Activated CD4-positive, CD25-positive, alpha-beta regulatory T cell (primary cell): Measurements from ENCODE around the gene CA10.

Source experiments
- DNase-seq, 4 experiments: peaks; one replicate each; lab custom pipeline; 2025; lab: John Stamatoyannopoulos, UW

The CA10 gene

GRCh38 chr17:51860954-51861561 lies 297.5 kb downstream of the CA10 start:
- no peak for DNase-seq

DNA sequence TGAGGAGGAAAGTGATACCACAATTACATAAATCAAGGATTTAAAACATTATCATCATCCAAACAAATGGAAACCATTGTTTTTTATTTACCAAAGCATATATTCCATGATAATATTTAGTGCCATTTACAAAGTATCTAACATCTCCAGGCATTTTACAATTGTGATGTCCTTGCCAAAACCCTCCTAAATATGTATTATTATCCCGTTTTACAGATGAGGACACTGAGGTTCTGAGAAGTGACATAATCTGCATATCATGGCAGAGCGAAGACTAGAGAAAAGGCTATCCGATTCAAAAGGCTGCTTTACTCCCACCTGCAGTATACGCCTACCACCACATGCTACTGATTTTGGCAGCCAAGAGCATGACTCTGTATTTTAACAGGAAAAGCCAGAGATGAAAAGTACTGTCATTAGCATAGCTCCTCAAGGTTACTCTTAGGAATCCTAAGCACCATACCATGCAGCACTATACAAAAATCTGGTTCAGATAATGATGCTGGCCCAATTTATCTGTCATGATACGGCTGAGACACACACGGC lies 301.4 kb downstream of the CA10 start:
- no peak for DNase-seq

DNA sequence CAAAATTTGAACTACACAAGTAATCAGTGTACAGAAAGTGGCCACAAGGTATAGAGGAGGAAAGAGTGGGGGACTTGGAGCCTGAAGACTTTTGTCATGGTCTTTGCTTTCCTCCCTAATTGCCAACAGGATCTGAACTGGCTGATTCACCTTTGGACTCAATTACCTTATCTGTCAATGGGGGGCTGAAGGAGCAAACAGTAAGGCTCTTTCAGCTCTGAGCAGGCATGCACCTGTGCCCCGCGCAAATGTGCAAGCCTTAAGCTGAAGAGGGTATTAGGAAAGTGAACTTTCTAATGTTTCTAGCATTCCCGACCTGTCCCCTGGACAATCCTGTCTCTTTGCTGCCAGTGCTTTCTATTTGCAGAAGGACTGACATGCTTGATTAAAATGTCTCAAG lies 302.7 kb downstream of the CA10 start:
- no peak for DNase-seq

GRCh38 chr17:51853857-51854256 lies 304.7 kb downstream of the CA10 start:
- DNase-seq: no peak

DNA sequence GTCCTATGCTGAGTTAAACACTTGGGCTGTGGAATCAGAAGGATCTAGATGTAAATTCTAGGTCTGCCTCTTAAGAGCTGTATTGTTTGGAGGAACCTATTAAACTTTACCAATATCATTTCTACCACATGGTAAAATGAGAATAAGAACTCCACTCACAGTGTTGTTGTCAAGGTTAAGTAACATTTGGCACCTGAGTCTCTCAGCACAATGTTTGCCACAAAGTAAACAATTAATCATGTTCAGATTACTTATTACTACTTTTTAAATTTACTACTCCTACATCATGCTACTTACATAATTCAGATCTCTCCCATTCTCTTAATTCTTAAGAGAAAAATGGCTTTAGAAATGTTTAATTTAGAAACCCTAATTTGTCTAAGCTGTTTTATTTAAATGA lies 305.9 kb downstream of the CA10 start:
- no peak for DNase-seq

GRCh38 chr17:51850201-51850600 lies 308.3 kb downstream of the CA10 start:
- DNase-seq: no peak

DNA sequence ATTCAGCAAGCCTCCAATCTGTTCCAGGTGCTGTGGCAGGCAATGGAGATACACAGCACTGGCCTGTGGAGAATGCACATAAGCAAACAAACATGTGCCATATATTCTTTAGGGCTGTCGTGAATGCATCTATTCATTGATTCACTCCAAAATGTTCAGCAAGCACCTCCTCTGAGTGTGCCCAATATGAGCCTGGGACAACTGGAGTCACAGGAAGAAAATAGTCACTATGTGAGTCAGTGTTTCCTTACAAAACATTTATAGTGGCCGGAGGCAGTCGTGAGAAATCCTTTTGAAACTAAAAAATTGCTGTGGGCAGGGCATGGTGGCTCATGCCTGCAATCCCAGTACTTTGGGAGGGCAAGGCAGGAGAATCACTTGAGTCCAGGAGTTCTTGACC lies 310.1 kb downstream of the CA10 start:
- DNase-seq: no peak

GRCh38 chr17:51846566-51846965 lies 311.9 kb downstream of the CA10 start:
- DNase-seq: no peak

DNA sequence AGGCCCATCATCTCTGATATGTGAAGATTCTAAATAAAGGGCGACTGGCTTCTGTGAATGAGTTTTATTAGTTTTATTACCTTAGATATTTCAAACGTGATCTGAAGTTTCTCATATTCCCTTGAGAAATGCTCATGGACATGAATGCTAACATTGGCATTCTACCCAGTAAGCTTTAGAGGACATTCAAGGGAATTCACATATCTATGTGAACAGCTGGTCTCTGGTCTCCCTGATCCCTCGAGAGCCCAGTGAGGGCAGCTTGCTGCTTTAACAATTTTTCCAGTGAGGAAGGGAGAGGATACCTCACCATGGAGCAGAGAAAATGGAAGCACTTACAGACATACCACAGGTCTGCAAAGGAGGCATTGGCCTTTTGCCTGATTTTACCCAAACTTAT lies 312.7 kb downstream of the CA10 start:
- DNase-seq: no peak

DNA sequence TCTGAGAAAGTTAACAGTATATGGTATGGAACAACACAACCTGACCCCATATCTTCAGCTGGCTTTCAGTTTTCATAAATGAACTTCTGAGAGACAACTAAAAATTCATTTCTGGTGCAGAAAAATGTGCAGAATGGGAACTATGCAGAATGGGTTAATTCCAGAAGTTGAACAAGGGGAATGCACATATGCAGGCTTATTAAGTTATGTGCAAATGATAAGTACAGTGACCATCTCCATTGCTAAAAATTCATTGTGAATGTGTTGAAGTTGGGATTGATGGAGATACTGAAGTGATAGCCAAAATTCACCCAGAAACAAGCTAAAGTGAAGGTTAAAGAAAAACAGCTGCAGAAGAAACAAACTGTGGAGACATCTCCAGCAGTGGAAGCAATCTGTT lies 315.8 kb downstream of the CA10 start:
- DNase-seq: no peak

DNA sequence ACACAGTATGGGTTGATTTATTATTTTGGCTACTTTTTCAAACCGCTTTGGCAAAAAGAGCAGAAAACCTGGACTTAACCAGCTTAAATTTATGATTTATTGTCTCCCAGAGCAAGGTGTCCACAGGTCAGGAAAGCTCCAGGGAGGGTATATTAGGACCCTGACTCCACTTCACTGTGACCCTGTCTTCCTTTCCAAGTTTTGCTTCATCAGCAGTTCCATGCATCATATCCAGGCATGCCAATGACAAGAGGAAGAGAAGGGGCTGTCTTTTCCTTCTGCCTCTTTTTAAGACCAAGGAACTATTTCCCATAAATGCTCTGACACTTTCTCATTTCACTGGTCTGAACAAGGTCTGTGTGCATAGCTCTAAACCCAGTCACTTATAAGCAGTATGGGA lies 316.8 kb downstream of the CA10 start:
- DNase-seq: no peak

- DNase-seq: no peak
These were observed 317.8 kb downstream of the CA10 start for GRCh38 chr17:51840688-51841087.

DNA sequence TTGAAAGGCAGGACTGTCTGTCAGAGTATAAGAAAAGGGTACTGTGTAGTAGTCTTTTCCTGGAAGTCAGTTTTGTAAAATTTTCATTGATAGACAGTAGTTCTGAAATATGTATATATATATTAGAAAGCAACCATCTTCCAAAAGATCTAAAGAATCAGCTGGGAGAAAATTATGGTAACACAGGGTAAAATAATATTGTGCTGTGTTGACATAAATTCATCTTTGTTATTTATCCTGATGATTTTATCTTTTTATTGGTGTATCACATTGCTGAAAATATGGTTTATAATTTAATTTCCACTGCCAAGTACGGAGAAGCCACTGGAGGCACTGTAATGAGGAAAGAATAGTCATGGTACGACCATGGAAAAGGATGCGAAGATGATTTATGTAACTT lies 324.9 kb downstream of the CA10 start:
- no peak for DNase-seq

- no peak for DNase-seq
These were observed 325.5 kb downstream of the CA10 start for GRCh38 chr17:51833045-51833444.

GRCh38 chr17:51830886-51831285 lies 327.6 kb downstream of the CA10 start:
- no peak for DNase-seq

GRCh38 chr17:51830451-51830850 lies 328.1 kb downstream of the CA10 start:
- DNase-seq: no peak

DNA sequence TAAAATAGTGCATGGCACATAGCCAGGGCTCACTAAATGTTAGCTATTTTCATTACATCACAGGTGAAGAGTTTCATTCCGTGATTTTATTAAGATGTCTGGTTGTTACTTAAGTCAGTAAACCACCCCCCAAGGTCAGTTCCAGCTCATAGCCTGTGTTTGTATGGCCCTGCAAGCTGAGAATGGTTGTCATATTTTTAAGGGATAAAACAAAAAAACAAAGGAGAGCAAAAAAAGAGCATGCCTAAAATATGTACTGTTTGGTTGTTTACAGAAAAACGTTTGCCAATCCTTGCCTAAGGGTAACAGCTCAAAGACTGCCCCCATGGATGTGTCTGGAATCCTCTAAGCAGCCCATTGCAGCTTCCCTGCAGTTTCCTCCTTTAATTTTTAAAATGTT lies 329.6 kb downstream of the CA10 start:
- no peak for DNase-seq

DNA sequence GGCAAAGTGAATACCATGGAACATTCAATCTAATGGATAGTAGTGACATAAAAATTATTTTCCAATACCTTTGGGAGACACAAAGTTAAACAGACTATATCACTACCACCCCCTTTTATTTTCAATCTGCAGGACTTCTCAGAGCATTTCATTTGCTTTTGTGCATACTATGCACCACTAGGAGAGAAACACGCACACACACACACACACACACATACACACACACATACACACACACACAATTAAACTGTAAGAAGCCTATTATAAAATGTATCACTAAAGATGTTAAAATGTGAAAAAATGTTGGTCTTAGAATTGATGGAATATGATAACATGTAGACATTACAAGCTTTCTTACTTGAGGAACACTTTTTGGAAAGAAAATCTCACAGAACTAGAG lies 331.4 kb downstream of the CA10 start:
- no peak for DNase-seq

DNA sequence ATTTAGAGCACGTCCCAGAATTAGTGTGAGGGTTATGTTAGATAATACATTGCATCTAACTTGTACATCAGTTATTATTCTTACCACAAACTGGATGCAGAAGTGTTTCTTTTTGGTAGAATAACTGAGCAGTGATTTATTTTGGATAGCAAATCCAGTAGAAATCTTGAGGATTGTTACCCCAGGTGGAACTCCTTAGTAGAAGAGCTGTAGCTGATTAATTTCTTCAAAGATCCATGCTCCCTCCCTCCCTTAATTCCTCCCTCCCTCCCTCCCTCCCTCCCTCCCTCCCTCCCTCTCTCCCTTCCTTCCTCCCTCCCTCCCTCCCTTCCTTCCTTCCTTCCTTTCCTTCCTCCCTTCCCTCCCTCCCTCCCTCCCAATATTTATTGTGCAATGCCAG lies 337.7 kb downstream of the CA10 start:
- DNase-seq: no peak

- no peak for DNase-seq
These were observed 338.3 kb downstream of the CA10 start for GRCh38 chr17:51820252-51820651.

DNA sequence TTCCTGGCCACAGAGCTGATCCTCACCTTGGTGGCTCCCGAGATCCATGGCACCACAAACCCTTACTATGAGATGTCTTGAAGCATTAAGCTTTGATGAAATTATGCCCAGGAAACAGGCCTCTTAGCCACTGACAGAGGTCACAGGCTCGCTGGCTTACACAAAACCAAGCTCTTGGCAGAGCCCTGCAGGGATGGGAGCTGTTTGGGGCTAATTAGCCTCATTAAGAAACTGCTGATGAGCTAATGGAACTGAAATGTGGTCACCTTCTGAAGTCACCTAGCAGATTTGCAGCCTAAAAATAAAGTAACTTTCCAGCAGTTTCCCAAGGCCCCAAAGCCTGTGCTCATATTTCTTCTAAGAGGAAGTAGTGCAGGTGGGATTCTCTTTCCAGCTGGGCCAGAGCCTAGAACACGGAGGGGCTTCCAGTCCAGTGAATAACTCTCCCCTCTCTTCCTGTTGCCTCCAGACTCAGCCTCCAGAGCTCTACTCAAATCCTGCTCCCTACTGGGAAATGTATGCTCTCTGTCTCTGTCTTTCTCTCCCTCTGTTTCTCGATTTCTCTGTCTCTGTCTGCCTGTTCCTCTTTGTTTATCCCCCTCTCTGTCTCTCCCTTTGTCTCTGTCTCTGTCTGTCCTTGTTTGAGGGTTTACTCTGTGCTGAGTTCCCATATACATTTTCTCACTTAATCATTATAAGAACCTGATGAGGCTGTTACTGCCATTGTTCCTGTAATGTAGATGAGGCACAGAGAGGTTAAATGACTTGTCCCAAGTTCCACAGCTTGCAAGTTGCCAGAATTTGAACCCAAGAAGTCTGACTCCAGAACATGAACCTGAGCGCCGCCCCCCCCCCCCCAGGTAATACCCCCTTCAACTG lies 338.9 kb downstream of the CA10 start:
- DNase-seq: no peak

DNA sequence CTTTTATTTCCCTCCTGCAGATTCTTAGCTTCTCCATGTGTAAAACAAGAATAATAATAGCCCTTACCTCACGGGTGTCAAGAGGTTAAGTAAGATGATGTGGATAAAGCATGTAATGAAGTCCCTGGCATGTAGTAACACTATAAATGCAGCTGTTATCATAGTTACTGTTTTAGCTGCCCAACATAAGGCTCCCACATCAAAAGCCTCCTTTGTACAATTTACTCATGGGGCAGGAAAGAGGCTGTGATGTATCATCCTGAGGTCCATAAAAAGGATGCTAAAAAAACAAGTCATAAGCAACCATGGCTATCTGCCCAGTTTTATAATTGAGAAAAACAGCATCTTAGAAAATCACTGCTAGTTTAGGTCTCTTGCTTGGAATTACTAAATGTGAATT lies 339.7 kb downstream of the CA10 start:
- no peak for DNase-seq

GRCh38 chr17:51817955-51818354 lies 340.6 kb downstream of the CA10 start:
- DNase-seq: no peak

- DNase-seq: no peak
These were observed 341.4 kb downstream of the CA10 start for GRCh38 chr17:51817117-51817516.
